Trophoblast cell (in vitro differentiated cells and primary cell): ENCODE data around the gene NAA60.

ENCODE experiments used
- DNase-seq, 2 donors: peaks; one replicate each; pipeline ENCODE4 v3.0.0-alpha.2; 2016
- H2AFZ ChIP-seq: 2 replicates; pipeline ENCODE4 v1.6.1; 2013; ENCODE audit warnings: low read length, moderate library complexity, mild to moderate bottlenecking; ENCODE audit not compliant: insufficient read depth, poor library complexity
- H2AK5ac ChIP-seq: 2 replicates; pipeline ENCODE4 v1.6.1; 2013; ENCODE audit warnings: mild to moderate bottlenecking, low read length
- H2BK120ac ChIP-seq: 2 replicates; pipeline ENCODE4 v1.6.1; 2013; ENCODE audit warnings: low read length, mild to moderate bottlenecking, moderate library complexity; ENCODE audit not compliant: insufficient read depth, poor library complexity
- H2BK12ac ChIP-seq: 2 replicates; pipeline ENCODE4 v1.6.1; 2013; ENCODE audit warnings: mild to moderate bottlenecking, low read length, moderate library complexity
- H2BK5ac ChIP-seq: 2 replicates; pipeline ENCODE4 v1.6.1; 2013; ENCODE audit warnings: low read length, low read depth, moderate library complexity, mild to moderate bottlenecking; ENCODE audit not compliant: poor library complexity
- H3K14ac ChIP-seq: 2 replicates; pipeline ENCODE4 v1.6.1; 2013; ENCODE audit warnings: mild to moderate bottlenecking, low read length
- H3K18ac ChIP-seq: 2 replicates; pipeline ENCODE4 v1.6.1; 2013; ENCODE audit warnings: mild to moderate bottlenecking, low read length
- H3K23ac ChIP-seq: 2 replicates; pipeline ENCODE4 v1.6.1; 2013; ENCODE audit warnings: low read length
- H3K27ac ChIP-seq: 2 replicates; pipeline ENCODE4 v1.5.1; 2013; ENCODE audit warnings: low read depth, mild to moderate bottlenecking, inconsistent platforms, low read length, moderate library complexity
- H3K27me3 ChIP-seq: 2 replicates; pipeline ENCODE4 v1.6.1; 2013; ENCODE audit warnings: inconsistent platforms, mild to moderate bottlenecking, low read length, moderate library complexity; ENCODE audit not compliant: insufficient read depth
- H3K36me3 ChIP-seq, 2 experiments: 1 replicate in 1 of 2; 2 replicates in 1 of 2; pipeline ENCODE4 v1.6.1; 2013; ENCODE audit warnings: low read length in 2 of 2, mild to moderate bottlenecking in 2 of 2, moderate library complexity in 1 of 2; ENCODE audit not compliant: insufficient read depth in 2 of 2, control insufficient read depth in 1 of 2
- H3K4ac ChIP-seq: 2 replicates; pipeline ENCODE4 v1.6.1; 2013; ENCODE audit warnings: low read depth, mild to moderate bottlenecking, low read length, moderate library complexity
- H3K4me1 ChIP-seq, 2 experiments: 1 replicate in 1 of 2; 2 replicates in 1 of 2; pipeline ENCODE4 v1.6.1; 2013; ENCODE audit warnings: low read length in 2 of 2, mild to moderate bottlenecking in 2 of 2, moderate library complexity in 1 of 2; ENCODE audit not compliant: insufficient read depth in 2 of 2, control insufficient read depth in 1 of 2
- H3K4me2 ChIP-seq: 2 replicates; pipeline ENCODE4 v1.6.1; 2013; ENCODE audit warnings: inconsistent platforms, mild to moderate bottlenecking, low read length, moderate library complexity
- H3K4me3 ChIP-seq: 2 replicates; pipeline ENCODE4 v1.5.1; 2013; ENCODE audit warnings: mild to moderate bottlenecking, low read depth, low read length, inconsistent platforms
- H3K79me1 ChIP-seq: one replicate; pipeline ENCODE4 v1.6.1; 2013; ENCODE audit warnings: low read length
- H3K79me2 ChIP-seq: 2 replicates; pipeline ENCODE4 v1.6.1; 2013; ENCODE audit warnings: low read length, mild to moderate bottlenecking; ENCODE audit not compliant: control insufficient read depth, insufficient read depth, poor library complexity
- H3K9ac ChIP-seq: 2 replicates; pipeline ENCODE4 v1.6.1; 2013; ENCODE audit warnings: mild to moderate bottlenecking, low read length
- H3K9me3 ChIP-seq: 2 replicates; pipeline ENCODE4 v1.6.1; 2013; ENCODE audit warnings: low read depth, mild to moderate bottlenecking, control low read depth, inconsistent platforms, low read length; ENCODE audit not compliant: insufficient read depth
- H4K12ac ChIP-seq: 2 replicates; pipeline ENCODE4 v1.6.1; 2013; ENCODE audit warnings: low read depth, mild to moderate bottlenecking, low read length, moderate library complexity
- H4K8ac ChIP-seq: 2 replicates; pipeline ENCODE4 v1.6.1; 2013; ENCODE audit warnings: low read depth, mild to moderate bottlenecking, low read length, moderate library complexity
- H4K91ac ChIP-seq: one replicate; pipeline ENCODE4 v1.6.1; 2013; ENCODE audit warnings: low read depth, mild to moderate bottlenecking, low read length, moderate library complexity
- WGBS: extraction: QIAGEN DNeasy Blood & Tissue Kit; methylation state at CpG from one replicate; pipeline ENCODE4 v1.1.7; 2013; ENCODE audit warnings: missing lambda C conversion rate; ENCODE audit not compliant: insufficient read length, insufficient coverage; ENCODE audit errors: extremely low coverage; 5-methylcytosine and 5-hydroxymethylcytosine counted together

Gene NAA60

DNA sequence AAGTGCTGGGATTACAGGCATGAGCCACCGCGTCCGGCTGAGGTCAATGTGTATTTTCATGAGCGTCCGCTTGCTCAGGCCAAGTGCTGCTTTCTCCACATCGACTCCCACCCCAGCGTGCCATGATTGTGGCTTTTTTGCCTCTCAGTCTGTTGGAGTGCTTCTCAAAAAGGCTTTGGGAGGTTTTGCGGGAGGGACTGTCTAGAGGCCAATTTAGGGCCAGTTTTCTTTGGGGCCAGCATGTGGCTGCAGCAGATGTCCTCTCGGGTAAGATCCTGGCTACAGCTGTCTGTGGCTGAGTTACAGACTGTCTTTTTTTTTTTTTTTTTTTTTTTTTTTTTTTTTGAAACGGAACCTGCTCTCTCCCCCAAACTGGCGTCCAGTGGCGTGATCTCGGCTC, 45.3 kb downstream of the NAA60 start:
- Histone ChIP-seq H2BK120ac (no peak overlapping the region), H3K14ac (no peak overlapping the region), H2BK12ac (no peak overlapping the region), H2BK5ac (no peak overlapping the region), H2AK5ac (no peak overlapping the region), H4K91ac (no peak overlapping the region), H3K23ac (no peak overlapping the region), H2AFZ (no peak overlapping the region), H3K79me1 (no peaks in the 10 kb centered on the region), H3K9me3 (peaks cover 1% of the 10 kb centered on the region), H3K4me2 (no peak overlapping the region), H3K9ac (no peak overlapping the region), H3K79me2 (no peaks in the 10 kb centered on the region), H3K4ac (no peak overlapping the region), H3K27me3 (no peaks in the 10 kb centered on the region), H3K27ac (no peak overlapping the region), H3K36me3 (peaks cover 36 to 39% of the 10 kb centered on the region in 2 experiments), H3K4me3 (no peak overlapping the region), H4K8ac (no peak overlapping the region), H3K18ac (no peak overlapping the region), H4K12ac (no peak overlapping the region), H3K4me1 (peaks cover 0 to 2% of the 10 kb centered on the region in 2 experiments)
- no peak for DNase-seq
- WGBS = no CpG with 5 or more reads among the region's 13 CpGs

- Histone ChIP-seq H3K27ac (no peak overlapping the region), H4K91ac (no peak overlapping the region), H3K79me2 (no peaks in the 10 kb centered on the region), H2AK5ac (no peak overlapping the region), H3K4me2 (no peak overlapping the region), H3K27me3 (no peaks in the 10 kb centered on the region), H2BK120ac (no peak overlapping the region), H2AFZ (no peak overlapping the region), H4K8ac (no peak overlapping the region), H2BK12ac (no peak overlapping the region), H3K79me1 (no peaks in the 10 kb centered on the region), H3K9ac (no peak overlapping the region), H3K36me3 (peaks cover 14 to 18% of the 10 kb centered on the region in 2 experiments), H3K9me3 (peaks cover 1% of the 10 kb centered on the region), H3K23ac (no peak overlapping the region), H3K4me3 (no peak overlapping the region), H2BK5ac (no peak overlapping the region), H4K12ac (no peak overlapping the region), H3K4ac (no peak overlapping the region), H3K14ac (no peak overlapping the region), H3K4me1 (peaks cover 0 to 2% of the 10 kb centered on the region in 2 experiments), H3K18ac (no peak overlapping the region)
- no CpG with 5 or more reads among the region's 17 CpGs for WGBS
- DNase-seq = no peak
Measured at GRCh38 chr16:3490911-3491629, 47.6 kb downstream of the NAA60 start.

DNA sequence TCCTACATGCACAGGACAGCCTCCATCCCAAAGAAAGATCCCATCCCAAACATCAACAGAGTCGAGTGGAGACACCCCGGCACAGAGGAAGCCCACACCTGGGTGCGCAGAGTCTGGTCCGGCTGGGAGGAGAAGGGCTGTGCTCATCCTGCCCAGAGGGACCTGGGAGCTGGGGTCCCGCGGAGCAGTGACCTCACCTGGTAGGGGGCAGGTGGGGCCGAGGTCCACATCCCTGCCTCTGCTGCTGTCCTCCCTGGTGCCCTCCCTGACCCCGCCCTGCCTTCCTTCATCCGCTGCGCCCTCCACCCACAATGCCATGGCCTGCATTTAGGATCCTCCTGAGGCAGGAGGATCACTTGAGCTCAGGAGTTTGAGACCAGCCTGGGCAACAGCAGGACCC, 48.9 kb downstream of the NAA60 start:
- DNase-seq = no peak
- Histone ChIP-seq H3K27ac (no peak overlapping the region), H3K23ac (no peak overlapping the region), H2BK12ac (no peak overlapping the region), H3K27me3 (no peaks in the 10 kb centered on the region), H3K79me1 (no peaks in the 10 kb centered on the region), H3K18ac (no peak overlapping the region), H3K9ac (no peak overlapping the region), H3K36me3 (peaks cover 4 to 8% of the 10 kb centered on the region in 2 experiments), H2BK120ac (no peak overlapping the region), H3K14ac (no peak overlapping the region), H3K4me1 (peaks cover 0 to 2% of the 10 kb centered on the region in 2 experiments), H3K4me3 (no peak overlapping the region), H3K9me3 (peaks cover 1% of the 10 kb centered on the region), H4K8ac (no peak overlapping the region), H4K12ac (no peak overlapping the region), H3K4me2 (no peak overlapping the region), H2BK5ac (no peak overlapping the region), H3K4ac (no peak overlapping the region), H3K79me2 (no peaks in the 10 kb centered on the region), H2AFZ (no peak overlapping the region), H4K91ac (no peak overlapping the region), H2AK5ac (no peak overlapping the region)
- no CpG with 5 or more reads among the region's 10 CpGs for WGBS

GRCh38 chr16:3494386-3494973, 51.0 kb downstream of the NAA60 start:
- H2BK120ac ChIP-seq = no peak overlapping the region
- no peak overlapping the region for H4K8ac ChIP-seq
- WGBS = no CpG with 5 or more reads among the region's 16 CpGs
- no peak overlapping the region for H2BK12ac ChIP-seq
- H3K9me3 ChIP-seq = no peaks in the 10 kb centered on the region
- H3K4me1 ChIP-seq = no peaks in the 10 kb centered on the region
- H3K4me3 ChIP-seq = no peak overlapping the region
- H3K36me3 ChIP-seq = no peaks in the 10 kb centered on the region
- no peak overlapping the region for H3K9ac ChIP-seq
- H2BK5ac ChIP-seq = no peak overlapping the region
- H2AFZ ChIP-seq = no peak overlapping the region
- H4K91ac ChIP-seq = no peak overlapping the region
- H3K18ac ChIP-seq = no peak overlapping the region
- H3K23ac ChIP-seq = no peak overlapping the region
- no peak overlapping the region for H3K4ac ChIP-seq
- H3K79me1 ChIP-seq = no peaks in the 10 kb centered on the region
- H4K12ac ChIP-seq = no peak overlapping the region
- H3K27me3 ChIP-seq = no peaks in the 10 kb centered on the region
- H3K27ac ChIP-seq = no peak overlapping the region
- H2AK5ac ChIP-seq = no peak overlapping the region
- no peaks in the 10 kb centered on the region for H3K79me2 ChIP-seq
- DNase-seq = no peak
- no peak overlapping the region for H3K14ac ChIP-seq
- H3K4me2 ChIP-seq = no peak overlapping the region
